NCI-H2081 treated with DMSO at 0.1 percent for 48 hours (cell line): ENCODE results near the gene LRIT1.
"Not testable (repeated sequence)": the region's sequence is repeated elsewhere in the genome, so short reads cannot be mapped to it uniquely, and the experiment has no call there.

ENCODE experiments used
- DNase-seq: peaks from one replicate; lab custom pipeline; 2025; lab: John Stamatoyannopoulos, UW

LRIT1 gene, protein sequence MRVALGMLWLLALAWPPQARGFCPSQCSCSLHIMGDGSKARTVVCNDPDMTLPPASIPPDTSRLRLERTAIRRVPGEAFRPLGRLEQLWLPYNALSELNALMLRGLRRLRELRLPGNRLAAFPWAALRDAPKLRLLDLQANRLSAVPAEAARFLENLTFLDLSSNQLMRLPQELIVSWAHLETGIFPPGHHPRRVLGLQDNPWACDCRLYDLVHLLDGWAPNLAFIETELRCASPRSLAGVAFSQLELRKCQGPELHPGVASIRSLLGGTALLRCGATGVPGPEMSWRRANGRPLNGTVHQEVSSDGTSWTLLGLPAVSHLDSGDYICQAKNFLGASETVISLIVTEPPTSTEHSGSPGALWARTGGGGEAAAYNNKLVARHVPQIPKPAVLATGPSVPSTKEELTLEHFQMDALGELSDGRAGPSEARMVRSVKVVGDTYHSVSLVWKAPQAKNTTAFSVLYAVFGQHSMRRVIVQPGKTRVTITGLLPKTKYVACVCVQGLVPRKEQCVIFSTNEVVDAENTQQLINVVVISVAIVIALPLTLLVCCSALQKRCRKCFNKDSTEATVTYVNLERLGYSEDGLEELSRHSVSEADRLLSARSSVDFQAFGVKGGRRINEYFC

DNA sequence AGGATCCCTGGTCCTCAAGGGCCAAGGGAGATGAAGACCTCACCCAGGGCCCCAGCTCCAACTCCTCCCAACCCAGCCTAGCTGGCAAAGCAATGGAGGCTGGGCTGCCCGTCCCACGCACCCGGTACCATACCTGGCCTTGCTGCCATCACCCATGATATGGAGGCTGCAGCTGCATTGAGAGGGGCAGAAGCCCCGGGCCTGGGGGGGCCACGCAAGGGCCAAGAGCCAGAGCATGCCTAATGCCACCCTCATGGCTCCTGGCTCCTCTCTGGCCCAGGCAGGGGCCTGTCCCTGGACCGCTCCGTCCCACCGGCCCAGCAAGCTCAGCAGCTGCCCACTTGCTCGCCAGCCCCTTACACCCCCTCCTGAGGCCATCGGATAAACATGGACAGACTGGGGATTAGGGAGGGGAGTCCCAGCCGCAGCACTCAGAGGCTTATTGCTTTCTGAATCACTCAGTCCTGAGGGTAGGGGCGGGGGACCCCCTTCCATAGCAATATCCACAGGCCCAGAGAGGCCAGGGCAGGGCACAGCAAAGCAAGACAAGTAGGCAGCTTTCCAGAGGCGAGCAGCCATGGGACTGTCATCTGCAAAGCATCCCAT, at the start of gene LRIT1:
Gene LRIT1 (minus strand): TSS at position 362 of the 606 bp plus-strand sequence. CDS start 107 bp downstream, at position 255.
- DNase-seq, result no peak

DNA sequence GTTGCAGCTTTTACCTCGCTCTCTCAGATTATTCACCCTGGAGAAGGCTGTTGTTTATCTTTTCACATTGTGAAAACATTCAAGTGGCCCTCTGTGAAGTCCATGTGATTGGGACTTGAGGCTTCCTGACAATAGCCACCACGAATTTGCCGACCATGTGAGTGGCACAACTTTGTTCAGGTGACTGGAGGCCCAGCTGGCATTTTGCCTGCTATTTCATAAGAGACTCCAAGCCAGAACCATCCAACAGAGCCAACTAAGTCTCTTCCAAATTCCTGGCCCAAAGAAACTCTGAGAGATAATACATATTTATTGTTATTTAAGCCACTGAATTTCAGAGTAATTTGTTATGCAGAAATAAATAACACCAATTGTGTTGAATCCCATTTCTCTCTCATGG, 48.9 kb upstream of the LRIT1 start:
- no peak for DNase-seq

DNA sequence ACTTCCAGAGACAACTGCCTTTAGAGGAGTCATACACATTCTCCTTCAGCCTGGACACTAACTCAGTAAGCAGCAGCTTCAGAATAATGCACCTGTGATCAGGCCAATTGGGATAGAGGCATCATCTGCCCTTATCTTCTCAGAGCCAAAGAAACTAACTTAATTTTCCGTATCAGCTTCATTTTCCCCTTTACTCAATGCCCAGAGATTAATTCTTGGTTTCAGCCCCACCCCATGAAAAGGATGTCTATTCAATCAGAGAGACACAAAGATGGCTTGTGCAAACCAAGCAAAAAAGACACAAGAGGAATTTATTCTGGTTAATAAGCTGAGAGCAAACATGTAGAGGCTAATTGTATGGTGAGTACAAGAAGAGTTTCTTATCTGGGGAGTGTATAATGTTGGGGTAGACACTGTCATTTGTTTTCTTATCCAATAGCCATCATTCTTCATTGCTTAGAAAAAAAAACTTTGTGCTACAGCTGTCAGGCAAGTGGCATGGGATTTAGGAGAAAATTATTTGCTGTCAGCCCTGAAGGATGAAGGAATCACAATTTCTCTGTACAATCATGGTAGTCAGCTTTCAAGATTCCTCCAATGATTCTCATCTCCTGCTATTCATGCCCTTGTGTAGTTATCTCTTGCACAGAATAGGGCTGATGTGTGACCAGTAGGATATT, 48.3 kb upstream of the LRIT1 start:
- no peak for DNase-seq

DNA sequence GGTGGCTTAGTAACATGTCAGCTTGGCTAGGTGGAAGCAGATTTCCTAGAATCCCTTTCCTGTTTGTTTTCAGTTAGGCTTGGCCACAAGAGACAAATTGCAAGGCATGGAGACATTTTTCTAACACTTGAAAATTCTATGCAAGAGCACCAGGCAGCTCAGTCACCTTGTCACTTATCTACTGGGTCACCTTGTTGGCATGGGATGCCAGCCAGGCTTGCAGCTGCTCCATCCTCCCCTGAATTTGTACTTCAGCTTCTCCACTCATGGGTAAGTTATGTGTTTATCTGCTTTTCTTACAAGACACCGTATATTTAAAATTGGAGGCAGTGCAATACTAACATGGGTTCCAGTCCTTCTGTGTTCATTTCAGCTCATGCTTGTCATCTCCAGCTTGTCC, 46.8 kb upstream of the LRIT1 start:
- no peak for DNase-seq

DNA sequence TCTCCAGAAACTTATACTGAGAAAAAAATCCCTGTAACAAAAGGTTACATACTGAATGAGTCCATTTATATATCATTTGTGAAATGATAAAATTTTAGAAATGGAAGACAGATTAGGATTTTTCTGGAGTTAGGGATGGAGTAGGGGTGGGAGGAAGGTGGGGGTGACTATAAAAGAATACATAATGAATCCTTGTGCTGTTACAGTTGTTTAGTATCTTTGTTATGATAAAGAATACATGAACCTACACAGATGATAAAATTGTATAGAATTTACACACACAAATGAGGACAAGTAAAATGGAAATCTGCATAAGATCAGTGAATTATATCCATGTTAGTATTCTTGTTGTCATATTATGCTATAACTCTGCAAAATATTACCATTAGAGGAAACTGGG, 45.3 kb upstream of the LRIT1 start:
- DNase-seq, result no peak

DNA sequence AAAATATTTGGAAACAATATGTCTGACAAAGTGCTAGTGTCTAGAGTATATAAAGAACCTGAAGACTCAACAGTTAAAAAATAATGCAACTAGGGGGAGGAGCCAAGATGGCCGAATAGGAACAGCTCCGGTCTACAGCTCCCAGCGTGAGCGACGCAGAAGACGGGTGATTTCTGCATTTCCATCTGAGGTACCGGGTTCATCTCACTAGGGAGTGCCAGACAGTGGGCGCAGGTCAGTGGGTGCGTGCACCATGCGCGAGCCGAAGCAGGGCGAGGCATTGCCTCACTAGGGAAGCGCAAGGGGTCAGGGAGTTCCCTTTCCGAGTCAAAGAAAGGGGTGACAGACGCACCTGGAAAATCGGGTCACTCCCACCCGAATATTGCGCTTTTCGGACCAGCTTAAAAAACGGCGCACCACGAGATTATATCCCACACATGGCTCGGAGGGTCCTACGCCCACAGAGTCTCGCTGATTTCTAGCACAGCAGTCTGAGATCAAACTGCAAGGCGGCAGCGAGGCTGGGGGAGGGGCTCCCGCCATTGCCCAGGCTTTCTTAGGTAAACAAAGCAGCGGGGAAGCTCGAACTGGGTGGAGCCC, 38.6 kb upstream of the LRIT1 start:
- DNase-seq, result not testable (repeated sequence)

DNA sequence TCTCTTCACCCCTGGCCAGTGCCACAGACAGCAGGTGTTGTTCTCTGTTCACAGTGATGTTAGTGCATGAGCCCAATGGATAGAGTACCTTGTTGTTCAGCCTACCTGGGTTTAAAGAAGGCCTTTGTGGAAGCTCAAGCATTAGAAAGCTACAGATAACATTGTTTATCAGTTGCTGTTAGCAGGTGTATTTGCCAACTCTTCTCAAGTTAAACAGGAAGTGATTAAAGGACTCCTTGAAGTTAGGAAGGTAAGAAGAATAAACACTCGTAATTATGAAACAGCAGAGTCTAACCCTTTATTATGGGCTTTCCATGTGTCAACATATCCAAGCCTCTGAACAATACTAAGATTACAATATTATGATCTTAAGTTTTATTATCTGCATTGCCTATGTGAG, 29.4 kb upstream of the LRIT1 start:
- peak; percentile 0 for DNase-seq

DNA sequence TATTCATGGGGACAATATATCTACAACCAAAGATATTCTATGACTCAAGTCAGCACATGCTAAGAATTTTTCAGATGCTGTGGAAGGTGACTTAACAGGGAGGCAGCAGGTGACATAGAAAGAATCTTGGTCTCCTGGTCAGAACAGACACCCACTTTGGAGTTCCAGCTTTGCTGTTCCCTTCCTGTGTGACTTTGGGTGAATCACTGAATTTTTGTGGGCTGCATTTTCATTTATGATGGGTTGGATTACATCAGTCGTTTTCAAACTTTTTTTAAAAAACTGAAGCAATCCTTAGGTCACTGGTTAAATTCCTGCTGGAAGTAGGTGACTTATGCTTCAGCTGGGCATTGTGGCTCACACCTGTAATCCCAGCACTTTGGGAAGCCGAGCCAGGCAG, 28.4 kb upstream of the LRIT1 start:
- no peak for DNase-seq

DNA sequence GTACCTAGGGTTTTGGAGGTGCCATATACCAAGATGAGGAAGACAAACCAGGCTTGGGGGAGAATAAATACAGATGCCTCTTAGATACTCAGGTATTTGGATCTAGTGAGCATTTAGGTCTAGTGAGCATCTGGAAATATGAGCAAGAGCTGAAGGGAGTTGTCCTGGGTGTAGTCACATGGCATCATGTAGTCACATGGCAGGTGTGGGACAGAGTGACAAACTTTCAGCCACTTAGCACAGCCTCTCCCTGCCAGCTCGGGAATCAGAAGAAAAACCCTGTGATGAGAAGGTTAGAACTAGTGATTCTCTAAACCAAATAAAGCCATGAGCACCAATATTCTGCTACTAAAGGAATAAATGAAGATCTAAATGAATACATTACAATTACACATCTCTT, 27.8 kb upstream of the LRIT1 start:
- no peak for DNase-seq

DNA sequence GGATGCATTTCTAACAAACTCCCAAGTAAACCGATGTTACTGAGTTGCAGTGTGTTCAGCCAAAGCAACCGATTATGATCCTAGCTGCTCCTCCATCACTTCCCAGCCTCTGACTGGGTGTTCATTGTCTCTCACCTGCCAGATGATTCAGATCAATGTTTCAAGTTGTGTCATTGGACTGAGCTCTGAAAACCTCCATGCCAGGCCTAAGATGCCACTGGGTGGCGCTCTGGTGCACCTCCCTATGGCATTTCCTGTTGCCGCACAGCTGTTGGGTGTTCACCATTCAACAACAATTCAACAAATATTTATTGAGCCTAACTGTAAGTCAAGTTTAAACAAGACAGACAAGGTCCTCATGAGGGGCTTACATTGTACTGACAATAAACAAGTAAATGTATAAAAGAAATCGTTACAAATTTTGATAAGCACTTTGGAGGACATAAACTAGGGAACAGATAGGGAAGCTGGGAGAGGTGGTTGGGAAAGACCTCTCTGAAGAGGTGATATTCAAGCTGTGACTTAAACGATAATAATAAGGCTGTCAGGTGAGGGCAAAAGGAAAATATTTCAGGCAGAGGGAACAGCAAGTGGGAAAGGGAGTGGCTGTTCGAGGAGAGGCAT, 26.3 kb upstream of the LRIT1 start:
- no peak for DNase-seq

DNA sequence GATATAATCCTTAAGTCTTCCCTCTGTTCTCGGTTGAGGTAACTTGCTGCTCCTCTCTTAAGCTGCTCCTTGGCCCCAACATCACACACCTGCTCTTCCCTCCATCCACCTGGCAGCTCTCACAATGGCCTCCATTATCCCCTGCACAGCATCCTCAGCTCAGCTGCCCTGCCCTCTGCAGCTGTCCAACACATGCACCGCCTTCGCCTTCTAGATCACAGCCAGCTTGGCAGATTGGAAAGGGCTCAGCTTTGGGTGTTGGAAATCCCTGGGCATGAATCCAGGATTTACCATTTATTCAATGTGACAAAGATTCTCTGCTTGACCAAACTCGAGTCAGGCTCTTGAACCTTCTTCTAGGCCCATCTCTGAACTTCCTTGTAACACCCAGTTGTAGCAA, 24.1 kb upstream of the LRIT1 start:
- peak; percentile 1 for DNase-seq

DNA sequence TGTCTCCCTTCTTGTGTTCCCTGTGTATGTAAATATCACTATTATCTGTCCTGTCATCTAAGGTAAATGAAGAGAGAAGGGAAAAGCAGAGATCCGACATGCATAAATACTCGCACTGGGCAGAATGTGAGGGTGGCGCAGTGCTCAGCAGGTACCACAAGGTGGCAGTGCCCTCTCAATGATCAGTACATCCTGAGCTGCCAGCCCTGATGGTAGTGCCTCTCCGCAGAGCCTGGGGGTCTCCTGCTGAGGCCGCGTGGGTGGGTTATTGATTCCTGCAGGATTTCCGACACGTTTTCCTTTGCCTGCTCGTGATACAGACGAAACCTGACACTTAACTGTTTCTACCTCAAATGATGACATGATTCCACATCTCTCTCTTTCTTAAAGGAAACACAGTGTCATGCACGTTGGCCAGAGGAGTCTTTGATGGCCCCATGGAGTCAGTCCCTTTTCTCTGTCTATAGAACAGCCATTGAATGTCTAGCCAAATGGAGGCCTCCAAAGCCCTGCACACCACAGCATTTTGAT, 23.3 kb upstream of the LRIT1 start:
- DNase-seq, result peak; percentile 3

DNA sequence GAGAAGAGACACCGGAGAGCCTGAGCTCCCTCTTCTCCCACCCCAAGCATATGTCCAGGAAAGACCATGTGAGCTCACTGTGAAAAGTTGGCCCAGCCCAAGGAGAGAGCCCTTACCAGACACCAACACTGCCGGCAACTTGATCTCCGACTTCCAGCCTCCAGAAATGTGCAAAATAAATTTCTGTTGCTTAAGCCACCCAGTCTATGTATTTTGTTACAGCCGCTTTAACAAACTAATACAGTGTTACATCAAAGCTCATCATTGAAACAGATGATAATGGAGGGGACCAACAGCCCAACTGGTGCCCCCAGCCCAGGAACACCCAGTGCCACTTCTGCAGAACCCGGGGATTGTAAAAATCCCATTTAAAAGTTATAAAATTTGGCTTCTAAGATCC, 22.4 kb upstream of the LRIT1 start:
- DNase-seq, result no peak

DNA sequence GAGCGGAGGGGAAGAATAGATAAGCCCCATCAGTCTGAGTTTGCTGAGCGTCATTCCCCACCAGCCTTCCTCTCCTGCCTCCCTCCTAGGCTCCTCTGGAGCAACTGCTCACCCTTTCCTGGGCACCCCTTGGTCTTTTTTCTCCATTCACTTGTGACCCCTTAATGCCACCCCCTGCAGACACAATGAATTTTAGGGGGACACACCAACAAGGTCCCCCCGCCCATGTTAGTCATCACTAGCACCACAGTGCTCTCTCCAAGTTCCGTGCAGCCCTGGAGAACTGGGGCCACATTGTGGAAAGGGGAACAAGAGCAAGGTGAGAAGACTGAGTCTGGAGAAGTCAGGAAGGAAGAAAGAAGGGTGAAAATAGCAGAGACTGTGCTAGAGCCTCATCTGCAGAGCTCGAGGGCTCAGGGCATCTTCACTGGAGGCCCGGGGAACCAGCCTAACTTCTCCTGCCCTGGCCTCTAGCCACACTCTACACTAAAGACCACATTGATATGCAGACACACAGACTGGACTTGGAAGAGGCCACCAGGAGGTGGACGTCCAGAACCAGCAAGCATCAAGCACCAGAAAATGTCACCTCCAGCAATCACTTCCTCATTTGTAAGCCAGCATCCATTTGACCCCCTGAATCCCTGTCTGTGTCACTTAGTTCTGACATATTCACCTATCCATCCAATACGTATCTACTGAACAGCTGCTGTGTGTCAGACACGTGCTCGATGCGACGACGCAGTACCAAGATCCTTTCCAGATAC, 21.0 kb upstream of the LRIT1 start:
- no peak for DNase-seq

DNA sequence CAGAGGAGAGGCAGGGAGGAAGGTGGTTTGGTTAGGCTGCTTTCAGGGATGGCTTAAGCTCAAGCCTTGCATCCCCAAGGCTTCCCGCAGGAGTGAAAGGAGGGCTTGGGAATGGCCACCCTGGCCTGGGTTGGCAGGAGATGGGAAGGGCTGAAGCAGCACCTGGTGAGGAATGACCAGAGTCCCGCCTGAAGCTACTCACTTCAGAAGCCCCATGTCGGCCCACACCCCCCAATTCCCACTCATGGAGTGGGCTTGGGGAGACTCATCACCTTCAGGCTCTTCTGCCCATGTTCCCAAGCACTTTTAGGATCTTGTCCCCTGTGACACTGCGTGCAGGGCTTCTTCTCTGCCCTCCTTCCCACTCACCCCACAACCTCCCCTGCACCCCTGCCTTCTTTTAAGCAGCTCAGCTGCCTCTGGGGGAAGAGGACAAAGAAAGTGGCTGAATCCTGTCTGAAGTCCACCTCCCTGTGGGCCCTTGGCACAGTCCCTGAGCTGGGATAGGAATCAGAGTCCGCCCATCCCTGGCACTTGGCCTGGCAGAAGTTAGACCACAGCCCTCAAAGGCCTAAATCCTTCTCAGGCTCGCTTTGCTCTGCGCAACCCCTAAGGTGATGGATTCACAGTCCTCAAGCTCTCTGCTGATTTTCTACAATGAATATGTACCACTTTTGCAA, 20.0 kb upstream of the LRIT1 start:
- no peak for DNase-seq

DNA sequence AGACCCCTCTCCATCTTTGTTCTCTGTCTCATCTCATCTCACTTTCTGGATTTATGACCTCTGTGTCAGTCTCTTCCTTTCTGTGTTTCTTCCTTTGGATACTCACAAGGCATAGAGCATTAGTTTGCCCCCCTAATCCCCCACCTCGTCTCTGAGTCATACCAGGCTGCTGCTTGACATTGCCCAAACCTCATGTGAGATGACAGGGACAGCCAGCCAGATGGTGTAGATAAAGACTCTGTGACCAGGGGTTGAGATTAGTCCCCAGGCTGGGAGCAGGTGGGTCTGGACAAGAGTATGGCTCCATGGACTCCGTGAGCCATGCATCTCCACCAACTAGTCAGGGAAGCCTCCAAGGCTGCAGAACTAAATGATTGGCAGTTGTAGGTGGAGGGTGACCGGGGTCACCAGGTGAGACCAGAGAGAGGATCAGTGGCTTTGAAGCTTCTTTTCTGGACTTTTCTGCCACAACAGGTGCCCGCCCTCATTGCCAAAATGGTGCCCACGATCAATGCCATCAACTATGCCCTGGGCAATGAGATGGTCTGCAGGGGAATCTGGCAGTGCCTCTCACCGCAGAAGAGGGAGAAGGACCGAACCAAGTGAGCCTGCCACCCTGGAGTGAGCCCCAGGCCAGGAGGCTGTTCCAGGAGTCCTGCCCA, 16.8 kb upstream of the LRIT1 start:
- DNase-seq, result no peak

DNA sequence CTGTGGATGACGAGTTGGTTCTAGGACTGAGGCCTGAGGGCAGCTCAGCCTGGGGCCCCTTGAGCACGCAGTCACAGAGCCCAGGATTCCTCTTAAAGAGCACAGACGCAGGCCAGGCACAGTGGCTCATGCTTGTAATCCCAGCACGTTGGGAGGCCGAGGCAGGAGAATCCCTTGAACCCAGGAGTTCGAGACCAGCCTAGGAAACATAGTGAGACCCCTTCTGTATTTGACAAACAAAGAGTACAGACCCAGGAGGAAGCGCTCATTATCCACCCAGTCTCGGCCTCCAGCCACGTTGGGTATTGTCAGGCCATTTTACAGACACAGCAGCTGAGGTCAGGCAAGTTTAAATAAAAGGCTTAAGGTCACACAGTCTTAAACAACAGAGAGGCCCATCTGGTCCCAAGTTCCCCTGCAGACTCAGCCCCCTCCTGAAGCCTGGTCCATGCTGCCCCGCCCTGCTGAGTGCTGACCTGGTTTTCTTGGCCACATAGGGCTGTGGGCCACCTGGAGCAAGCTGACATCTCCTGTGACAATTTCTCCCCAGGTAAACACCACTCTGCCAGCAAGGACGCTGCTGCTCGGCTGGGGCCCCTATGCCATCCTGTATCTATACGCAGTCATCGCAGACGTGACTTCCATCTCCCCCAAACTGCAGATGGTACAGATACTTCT, 16.1 kb upstream of the LRIT1 start:
- DNase-seq, result no peak

DNA sequence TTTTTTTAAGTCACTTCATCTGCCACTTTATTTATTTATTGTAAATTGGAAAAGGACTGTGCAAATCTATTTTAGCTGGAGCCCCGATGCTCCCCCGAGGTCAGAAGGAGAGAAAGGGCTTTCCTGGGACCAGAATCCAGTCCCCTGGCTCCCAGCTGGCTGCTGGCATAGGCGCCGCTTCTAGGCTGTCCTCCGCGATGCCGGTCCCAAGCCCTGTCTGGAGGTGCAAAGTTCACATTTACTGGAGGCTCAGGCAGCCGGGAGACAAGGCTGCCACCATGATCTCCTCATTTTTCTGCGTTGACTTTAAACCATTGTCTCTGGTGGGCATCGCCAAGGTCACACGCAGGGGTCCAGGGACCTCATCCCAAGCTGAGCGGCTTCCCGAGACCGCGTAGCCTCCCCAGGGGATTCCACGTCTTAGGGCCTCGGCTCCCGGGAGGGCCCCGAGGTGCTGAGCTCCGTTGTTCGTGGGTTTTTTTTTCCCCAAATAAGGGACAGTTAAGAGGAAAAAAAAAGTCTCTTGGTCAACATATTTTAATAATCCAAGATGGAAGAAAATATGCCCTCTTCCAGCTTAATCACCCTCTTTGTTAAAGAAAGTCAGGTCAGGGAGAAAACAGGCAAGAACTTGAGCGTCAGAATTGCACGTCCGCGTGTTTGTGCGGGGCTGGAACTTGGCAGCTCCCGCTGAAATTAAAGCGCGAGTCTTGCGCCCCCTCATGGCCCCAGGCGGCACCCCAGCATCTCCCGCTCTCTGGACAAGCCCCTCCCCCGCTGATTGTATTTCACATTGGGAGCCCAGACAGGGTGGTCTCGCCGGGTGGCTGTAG, 15.4 kb upstream of the LRIT1 start:
- DNase-seq, result no peak
